HepG2 (cell line): ENCODE results near the gene ASCC3. TPM values are rescaled to one million over a fixed set of nuclear protein-coding genes. Genes with fewer than 3 reads are reported as not detected.

ENCODE experiments used
- ATRX ChIP-seq: sonication (generic); formaldehyde crosslinking; IDR thresholded peaks from 2 replicates; pipeline ENCODE4 v1.4.0; 2020; ENCODE audit warnings: missing genetic modification reagents, borderline replicate concordance
- JUN ChIP-seq: sonication (generic); formaldehyde crosslinking; IDR thresholded peaks from 2 replicates; pipeline ENCODE4 v1.4.0; 2020; ENCODE audit warnings: mild to moderate bottlenecking, missing genetic modification reagents
- MAFF ChIP-seq: IDR thresholded peaks from 2 replicates; pipeline ENCODE4 v1.6.1; 2011; ENCODE audit warnings: low read depth, low read length, improper control_type of control experiment
- RFX5 ChIP-seq: IDR thresholded peaks from 2 replicates; pipeline ENCODE4 v1.6.1; 2011; ENCODE audit warnings: low read depth, low read length, improper control_type of control experiment
- ZBTB7B ChIP-seq: sonication (generic); formaldehyde crosslinking; IDR thresholded peaks from 2 replicates; pipeline ENCODE4 v1.4.0; 2020; ENCODE audit warnings: missing genetic modification reagents
- ZMYM4 ChIP-seq: sonication (generic); formaldehyde crosslinking; IDR thresholded peaks from 2 replicates; pipeline ENCODE4 v1.8.1; 2023; ENCODE audit warnings: mild to moderate bottlenecking, missing genetic modification reagents
- ZNF30 ChIP-seq: sonication (generic); formaldehyde crosslinking; IDR thresholded peaks from 2 replicates; pipeline ENCODE4 v1.5.0; 2020; ENCODE audit warnings: mild to moderate bottlenecking, missing genetic modification reagents
- ZNF383 ChIP-seq: sonication (generic); formaldehyde crosslinking; IDR thresholded peaks from 2 replicates; pipeline ENCODE4 v1.4.0; 2020; ENCODE audit warnings: missing genetic modification reagents, mild to moderate bottlenecking, borderline replicate concordance
- ZNF75D ChIP-seq: sonication (generic); formaldehyde crosslinking; IDR thresholded peaks from 2 replicates; pipeline ENCODE4 v1.8.1; 2023; ENCODE audit warnings: missing genetic modification reagents, mild to moderate bottlenecking, borderline replicate concordance
- ZNF891 ChIP-seq: sonication (generic); formaldehyde crosslinking; IDR thresholded peaks from 2 replicates; pipeline ENCODE4 v1.5.0; 2020; ENCODE audit warnings: mild to moderate bottlenecking, missing genetic modification reagents
- polyA plus RNA-seq, 8 experiments: library from polyadenylated mRNA; depleted of rRNA in 3 of 8; stranded (reverse) in 7 of 8; unstranded in 1 of 8; fragments of >200 nt; fragmentation: Illumina TruSeq in 4 of 8; extraction: Trizol in 4 of 8; gene quantifications; 2 replicates each; pipeline versions ENCODE4 v1.2.1 to v1.2.3, GENCODE V29; 2011 to 2016; ENCODE audit warnings: low read depth in 4 of 8, missing spikeins in 1 of 8, mixed read lengths in 1 of 8; ENCODE audit not compliant: insufficient read depth in 1 of 8
- total RNA-seq, 5 experiments: library from RNA; depleted of rRNA; stranded (reverse); fragments of >200 nt; fragmentation: Illumina TruSeq; extraction: Trizol; gene quantifications; 2 replicates each; pipeline ENCODE4 v1.2.3, GENCODE V29; 2016; ENCODE audit warnings: low read depth in 1 of 5
- TF ChIP-seq, protein P1 (sequence below), 2 experiments: fragments of 450-650 bp in 1 of 2; sonication (generic) in 1 of 2; formaldehyde crosslinking in 1 of 2; IDR thresholded peaks; 2 replicates each; pipeline versions ENCODE4 v1.6.1 to v1.8.0; 2016 to 2022; ENCODE audit warnings: antibody characterized with exemption in 1 of 2, mild to moderate bottlenecking in 1 of 2, missing genetic modification reagents in 1 of 2
- TF ChIP-seq, protein P2 (sequence below): sonication (generic); formaldehyde crosslinking; IDR thresholded peaks from 2 replicates; pipeline ENCODE4 v1.4.0; 2020; ENCODE audit warnings: missing genetic modification reagents, borderline replicate concordance

Gene ASCC3
- total and polyA plus RNA-seq, 2 of the 13 experiments (the other 11 are each of a cell fraction or from before 2014, with no cell fraction given) = 23.1 to 55.7 TPM

DNA sequence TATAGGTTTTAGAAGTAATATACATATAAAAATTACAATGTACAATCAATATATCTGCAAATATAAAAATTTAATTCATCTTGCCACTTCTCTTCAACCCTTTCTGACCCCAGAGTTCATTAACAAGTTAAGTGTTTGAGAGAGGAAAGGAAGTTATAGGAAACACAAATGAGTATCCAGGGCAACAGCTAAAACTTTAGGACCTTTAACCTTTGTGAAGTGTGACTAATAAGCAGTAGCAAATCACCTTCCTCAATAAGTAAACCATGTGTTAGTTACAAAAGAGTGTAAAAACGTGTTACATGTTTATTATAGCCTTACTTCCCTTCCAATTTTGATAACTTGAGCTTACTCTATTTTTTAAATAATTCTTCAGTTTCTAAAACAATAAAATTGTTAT is 343.0 kb downstream of the ASCC3 start (continued):
- TF ChIP-seq, protein P1, sequence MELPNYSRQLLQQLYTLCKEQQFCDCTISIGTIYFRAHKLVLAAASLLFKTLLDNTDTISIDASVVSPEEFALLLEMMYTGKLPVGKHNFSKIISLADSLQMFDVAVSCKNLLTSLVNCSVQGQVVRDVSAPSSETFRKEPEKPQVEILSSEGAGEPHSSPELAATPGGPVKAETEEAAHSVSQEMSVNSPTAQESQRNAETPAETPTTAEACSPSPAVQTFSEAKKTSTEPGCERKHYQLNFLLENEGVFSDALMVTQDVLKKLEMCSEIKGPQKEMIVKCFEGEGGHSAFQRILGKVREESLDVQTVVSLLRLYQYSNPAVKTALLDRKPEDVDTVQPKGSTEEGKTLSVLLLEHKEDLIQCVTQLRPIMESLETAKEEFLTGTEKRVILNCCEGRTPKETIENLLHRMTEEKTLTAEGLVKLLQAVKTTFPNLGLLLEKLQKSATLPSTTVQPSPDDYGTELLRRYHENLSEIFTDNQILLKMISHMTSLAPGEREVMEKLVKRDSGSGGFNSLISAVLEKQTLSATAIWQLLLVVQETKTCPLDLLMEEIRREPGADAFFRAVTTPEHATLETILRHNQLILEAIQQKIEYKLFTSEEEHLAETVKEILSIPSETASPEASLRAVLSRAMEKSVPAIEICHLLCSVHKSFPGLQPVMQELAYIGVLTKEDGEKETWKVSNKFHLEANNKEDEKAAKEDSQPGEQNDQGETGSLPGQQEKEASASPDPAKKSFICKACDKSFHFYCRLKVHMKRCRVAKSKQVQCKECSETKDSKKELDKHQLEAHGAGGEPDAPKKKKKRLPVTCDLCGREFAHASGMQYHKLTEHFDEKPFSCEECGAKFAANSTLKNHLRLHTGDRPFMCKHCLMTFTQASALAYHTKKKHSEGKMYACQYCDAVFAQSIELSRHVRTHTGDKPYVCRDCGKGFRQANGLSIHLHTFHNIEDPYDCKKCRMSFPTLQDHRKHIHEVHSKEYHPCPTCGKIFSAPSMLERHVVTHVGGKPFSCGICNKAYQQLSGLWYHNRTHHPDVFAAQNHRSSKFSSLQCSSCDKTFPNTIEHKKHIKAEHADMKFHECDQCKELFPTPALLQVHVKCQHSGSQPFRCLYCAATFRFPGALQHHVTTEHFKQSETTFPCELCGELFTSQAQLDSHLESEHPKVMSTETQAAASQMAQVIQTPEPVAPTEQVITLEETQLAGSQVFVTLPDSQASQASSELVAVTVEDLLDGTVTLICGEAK (IDR thresholded peaks at IDR 0.05) = no peak
- TF ChIP-seq, protein P1 (CRISPR knock-in tag; IDR thresholded peaks at IDR 0.05) = no peak
- no peak for TF ChIP-seq ZBTB7B (CRISPR knock-in tag)
- no peak for TF ChIP-seq RFX5
- TF ChIP-seq ZNF891 (CRISPR knock-in tag) = no peak
- no peak for TF ChIP-seq ZNF30 (CRISPR knock-in tag)
- no peak for TF ChIP-seq JUN (CRISPR knock-in tag)
- TF ChIP-seq, protein P2, sequence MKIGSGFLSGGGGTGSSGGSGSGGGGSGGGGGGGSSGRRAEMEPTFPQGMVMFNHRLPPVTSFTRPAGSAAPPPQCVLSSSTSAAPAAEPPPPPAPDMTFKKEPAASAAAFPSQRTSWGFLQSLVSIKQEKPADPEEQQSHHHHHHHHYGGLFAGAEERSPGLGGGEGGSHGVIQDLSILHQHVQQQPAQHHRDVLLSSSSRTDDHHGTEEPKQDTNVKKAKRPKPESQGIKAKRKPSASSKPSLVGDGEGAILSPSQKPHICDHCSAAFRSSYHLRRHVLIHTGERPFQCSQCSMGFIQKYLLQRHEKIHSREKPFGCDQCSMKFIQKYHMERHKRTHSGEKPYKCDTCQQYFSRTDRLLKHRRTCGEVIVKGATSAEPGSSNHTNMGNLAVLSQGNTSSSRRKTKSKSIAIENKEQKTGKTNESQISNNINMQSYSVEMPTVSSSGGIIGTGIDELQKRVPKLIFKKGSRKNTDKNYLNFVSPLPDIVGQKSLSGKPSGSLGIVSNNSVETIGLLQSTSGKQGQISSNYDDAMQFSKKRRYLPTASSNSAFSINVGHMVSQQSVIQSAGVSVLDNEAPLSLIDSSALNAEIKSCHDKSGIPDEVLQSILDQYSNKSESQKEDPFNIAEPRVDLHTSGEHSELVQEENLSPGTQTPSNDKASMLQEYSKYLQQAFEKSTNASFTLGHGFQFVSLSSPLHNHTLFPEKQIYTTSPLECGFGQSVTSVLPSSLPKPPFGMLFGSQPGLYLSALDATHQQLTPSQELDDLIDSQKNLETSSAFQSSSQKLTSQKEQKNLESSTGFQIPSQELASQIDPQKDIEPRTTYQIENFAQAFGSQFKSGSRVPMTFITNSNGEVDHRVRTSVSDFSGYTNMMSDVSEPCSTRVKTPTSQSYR (CRISPR knock-in tag) = no peak
- TF ChIP-seq MAFF = no peak
- no peak for TF ChIP-seq ATRX (CRISPR knock-in tag)
- no peak for TF ChIP-seq ZMYM4 (CRISPR knock-in tag)
- no peak for TF ChIP-seq ZNF75D (CRISPR knock-in tag)
- TF ChIP-seq ZNF383 = no peak
